H1 (cell line): ENCODE results near the gene CCDC78. TPM values are rescaled to one million over a fixed set of nuclear protein-coding genes. Genes with fewer than 3 reads are reported as not detected.

Source experiments
- CTCF ChIA-PET: fragments of 300-600 bp; sonication (Branson Sonifier 250); formaldehyde crosslinking; loops from one replicate; lab custom pipeline; 2021; ENCODE audit not compliant: partially characterized antibody; lab: Charles Lee
- POLR2A ChIA-PET: fragments of 300-600 bp; sonication (Branson Sonifier 250); formaldehyde crosslinking; loops from one replicate; lab custom pipeline; 2021; ENCODE audit warnings: inconsistent platforms; ENCODE audit not compliant: partially characterized antibody; lab: Charles Lee
- DNase-seq, 2 experiments: peaks; one replicate each; pipeline versions ENCODE4 v3.0.0 to v3.0.0-alpha.2; 2010 to 2022; ENCODE audit warnings: low spot score in 2 of 2, low read depth in 1 of 2, mixed read lengths in 1 of 2
- FAIRE-seq: peaks from 2 replicates; lab custom pipeline; 2011; peaks lifted over from hg19 to GRCh38; lab: Jason Lieb, UNC
- H2AFZ ChIP-seq: 2 replicates; pipeline ENCODE4 v1.8.1; 2012; ENCODE audit warnings: low read length, inconsistent platforms
- H2AK5ac ChIP-seq: 2 replicates; pipeline ENCODE4 v1.6.1; 2013; ENCODE audit warnings: low read depth, low read length
- H2BK120ac ChIP-seq: replicated peaks from 2 replicates; pipeline ENCODE3; 2013; ENCODE audit warnings: low read depth, low read length, inconsistent platforms
- H2BK12ac ChIP-seq: 2 replicates; pipeline ENCODE4 v1.6.1; 2013; ENCODE audit warnings: low read depth, low read length
- H2BK15ac ChIP-seq: 2 replicates; pipeline ENCODE4 v1.6.1; 2013; ENCODE audit warnings: low read length
- H2BK20ac ChIP-seq: 2 replicates; pipeline ENCODE4 v1.6.1; 2013; ENCODE audit warnings: low read length
- H2BK5ac ChIP-seq: 2 replicates; pipeline ENCODE4 v1.6.1; 2013; ENCODE audit warnings: low read depth, low read length
- H3K14ac ChIP-seq: 2 replicates; pipeline ENCODE4 v1.6.1; 2013; ENCODE audit warnings: inconsistent platforms; ENCODE audit not compliant: insufficient read length
- H3K18ac ChIP-seq: 2 replicates; pipeline ENCODE4 v1.6.1; 2013; ENCODE audit warnings: low read length; ENCODE audit errors: extremely low read depth
- H3K23ac ChIP-seq: 2 replicates; pipeline ENCODE4 v1.6.1; 2013; ENCODE audit warnings: inconsistent platforms; ENCODE audit not compliant: insufficient read length
- H3K23me2 ChIP-seq: 2 replicates; pipeline ENCODE4 v1.6.1; 2013; ENCODE audit warnings: low read depth, low read length
- H3K27ac ChIP-seq: 2 replicates; pipeline ENCODE4 v1.6.1; 2011; ENCODE audit warnings: low read depth, low read length, inconsistent platforms
- H3K27me3 ChIP-seq, 4 experiments: replicated peaks in 1 of 4; 1 replicate in 1 of 4; 2 replicates in 3 of 4; pipeline versions ENCODE4 v1.6.1 to v1.8.1; 2011 to 2013; ENCODE audit warnings: low read length in 3 of 4, mild to moderate bottlenecking in 3 of 4, inconsistent platforms in 2 of 4, mixed read lengths in 2 of 4, moderate library complexity in 1 of 4; ENCODE audit not compliant: control insufficient read depth in 3 of 4, insufficient read depth in 3 of 4; ENCODE audit errors: extremely low read depth in 1 of 4
- H3K36me3 ChIP-seq, 4 experiments: 2 replicates each; pipeline versions ENCODE4 v1.6.1 to v1.8.1; 2011 to 2013; ENCODE audit warnings: mild to moderate bottlenecking in 4 of 4, low read length in 3 of 4, moderate library complexity in 2 of 4, control low read depth in 1 of 4, inconsistent platforms in 1 of 4; ENCODE audit not compliant: insufficient read depth in 4 of 4, control insufficient read depth in 2 of 4
- H3K4ac ChIP-seq: replicated peaks from 2 replicates; pipeline ENCODE3; 2013; ENCODE audit warnings: low read length, low read depth, mixed read lengths, inconsistent platforms; ENCODE audit not compliant: insufficient read length
- H3K4me1 ChIP-seq, 4 experiments: replicated peaks in 1 of 4; 1 replicate in 1 of 4; 2 replicates in 3 of 4; pipeline versions ENCODE4 v1.6.1 to v1.8.1; 2011 to 2013; ENCODE audit warnings: low read length in 3 of 4, inconsistent platforms in 2 of 4, mixed read lengths in 1 of 4; ENCODE audit not compliant: insufficient read depth in 4 of 4, control insufficient read depth in 3 of 4
- H3K4me2 ChIP-seq, 2 experiments: 2 replicates each; pipeline versions ENCODE4 v1.6.1 to v1.8.1; 2011 to 2013; ENCODE audit warnings: low read depth in 2 of 2, low read length in 2 of 2, control low read depth in 1 of 2, inconsistent platforms in 1 of 2, mild to moderate bottlenecking in 1 of 2; ENCODE audit not compliant: insufficient read depth in 1 of 2
- H3K4me3 ChIP-seq, 4 experiments: fragments of 200-600, 300-600 bp in 1 of 4; sonication (generic), shearing (Covaris generic), sonication (Bioruptor Twin) in 1 of 4; 2 replicates each; pipeline versions ENCODE4 v1.5.1 to v1.8.1; 2011 to 2016; ENCODE audit warnings: low read length in 4 of 4, low read depth in 3 of 4, control low read depth in 2 of 4, inconsistent platforms in 2 of 4, mild to moderate bottlenecking in 2 of 4, mixed read lengths in 1 of 4, moderate library complexity in 1 of 4; ENCODE audit not compliant: insufficient read depth in 2 of 4; ENCODE audit errors: extremely low read depth in 1 of 4
- H3K56ac ChIP-seq: replicated peaks from 2 replicates; pipeline ENCODE3; 2013; ENCODE audit warnings: low read depth, mild to moderate bottlenecking, mixed read lengths, low read length, inconsistent platforms; ENCODE audit not compliant: insufficient read length
- H3K79me1 ChIP-seq: 2 replicates; pipeline ENCODE4 v1.6.1; 2013; ENCODE audit warnings: low read depth, low read length, control low read depth
- H3K79me2 ChIP-seq, 2 experiments: 2 replicates each; pipeline versions ENCODE4 v1.6.1 to v1.8.1; 2012 to 2013; ENCODE audit warnings: low read length in 2 of 2, mild to moderate bottlenecking in 2 of 2, inconsistent platforms in 1 of 2; ENCODE audit not compliant: insufficient read depth in 2 of 2, control insufficient read depth in 1 of 2
- H3K9ac ChIP-seq, 4 experiments: replicated peaks in 1 of 4; 1 replicate in 1 of 4; 2 replicates in 3 of 4; pipeline versions ENCODE4 v1.6.1 to v1.8.1; 2011 to 2013; ENCODE audit warnings: low read depth in 3 of 4, low read length in 3 of 4, control low read depth in 2 of 4, mild to moderate bottlenecking in 2 of 4, moderate library complexity in 2 of 4, inconsistent platforms in 1 of 4; ENCODE audit errors: extremely low read depth in 1 of 4
- H3K9me3 ChIP-seq, 2 experiments: 2 replicates each; pipeline versions ENCODE4 v1.6.1 to v1.8.1; 2012 to 2013; ENCODE audit warnings: mild to moderate bottlenecking in 2 of 2, moderate library complexity in 2 of 2, control low read depth in 1 of 2, inconsistent platforms in 1 of 2, low read depth in 1 of 2, low read length in 1 of 2, mixed read lengths in 1 of 2; ENCODE audit not compliant: insufficient read depth in 2 of 2
- H4K20me1 ChIP-seq, 2 experiments: replicated peaks in 1 of 2; 2 replicates each; pipeline versions ENCODE3 to v1.8.1; 2011 to 2013; ENCODE audit warnings: inconsistent platforms in 2 of 2, low read length in 2 of 2, mild to moderate bottlenecking in 1 of 2; ENCODE audit not compliant: insufficient read depth in 2 of 2, control insufficient read depth in 1 of 2
- H4K5ac ChIP-seq: 2 replicates; pipeline ENCODE4 v1.6.1; 2013; ENCODE audit warnings: low read length, low read depth, mixed read lengths, inconsistent platforms; ENCODE audit not compliant: insufficient read length
- H4K8ac ChIP-seq: 2 replicates; pipeline ENCODE4 v1.8.0; 2013; ENCODE audit warnings: mild to moderate bottlenecking, moderate library complexity, low read length, inconsistent platforms; ENCODE audit not compliant: insufficient read depth; ENCODE audit errors: extremely low read depth
- H4K91ac ChIP-seq: replicated peaks from 2 replicates; pipeline ENCODE3; 2013; ENCODE audit warnings: low read length, mixed read lengths, inconsistent platforms; ENCODE audit not compliant: insufficient read length
- SIX5 ChIP-seq: IDR thresholded peaks from 2 replicates; pipeline ENCODE4 v1.6.1; 2011; ENCODE audit warnings: mild to moderate bottlenecking, low read depth, low read length
- SUZ12 ChIP-seq: fragments of 200-600 bp; sonication (generic); IDR thresholded peaks from 2 replicates; pipeline ENCODE4 v1.6.1; 2012; ENCODE audit warnings: mild to moderate bottlenecking, inconsistent platforms, low read length, moderate library complexity, mixed read lengths
- WGBS, 2 experiments: shearing (Covaris generic) in 1 of 2; methylation state at CpG; one replicate each; pipeline versions ENCODE4 v1.1.6 to v1.1.7; 2013 to 2015; ENCODE audit warnings: low lambda C conversion rate in 2 of 2, mixed read lengths in 2 of 2, inconsistent platforms in 1 of 2, low coverage in 1 of 2, missing lambda C conversion rate in 1 of 2; ENCODE audit not compliant: insufficient replicate concordance in 2 of 2, insufficient coverage in 1 of 2, insufficient read length in 1 of 2; ENCODE audit errors: extremely low coverage in 1 of 2, missing lambda C conversion rate in 1 of 2; 5-methylcytosine and 5-hydroxymethylcytosine counted together
- polyA plus RNA-seq, 7 experiments: library from polyadenylated mRNA; depleted of rRNA in 3 of 7; stranded (reverse) in 5 of 7; unstranded in 2 of 7; fragments of >200 nt in 5 of 7; fragments of 200-250 nt in 2 of 7; gene quantifications; 1 replicate in 5 of 7; 2 replicates in 1 of 7; 4 replicates in 1 of 7; pipeline versions ENCODE4 v1.2.1 to v1.2.3, GENCODE V29; 2011 to 2013; ENCODE audit warnings: missing spikeins in 2 of 7, mixed read lengths in 2 of 7
- total RNA-seq: library from RNA; stranded (reverse); fragmentation: NEBNext Ultra II Directional; extraction: Animal tissue kit (Norgen Biotek cat#: 25700); gene quantifications from 2 replicates; pipeline ENCODE4 v1.2.1, GENCODE V29; 2021

Gene CCDC78
- total and polyA plus RNA-seq, 2 of the 8 experiments (the other 6 are each of a cell fraction or from before 2014, with no cell fraction given) = 7.1 to 8.5 TPM

DNA sequence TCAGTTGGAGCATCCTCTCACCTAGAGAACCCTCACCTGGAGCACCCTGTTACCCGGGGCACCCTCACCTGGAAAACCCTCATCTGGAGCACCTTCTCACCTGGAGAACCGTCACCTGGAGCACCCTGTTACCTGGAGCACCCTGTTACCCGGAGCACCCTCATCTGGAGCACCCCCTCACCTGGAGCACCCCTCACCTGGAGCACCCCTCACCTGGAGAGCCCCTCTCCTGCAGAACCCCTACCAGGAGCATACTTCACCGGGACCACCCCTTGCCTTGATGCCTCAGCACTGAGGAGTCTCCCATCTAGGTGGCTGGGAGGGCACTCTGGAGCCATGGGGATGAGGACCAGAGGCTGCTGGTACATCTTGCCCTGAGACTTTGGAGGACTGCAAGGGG, 17.3 kb downstream of the CCDC78 start:
- H3K4ac ChIP-seq = no peak overlapping the region
- H2BK5ac ChIP-seq = no peak overlapping the region
- H3K4me1 ChIP-seq = peaks cover 0 to 9% (median 5%) of the 10 kb centered on the region in 4 experiments; a peak in 4 of 7 replicates
- H3K23me2 ChIP-seq = peaks cover 12% of the 10 kb centered on the region; the same call in 1 of the 2 replicates
- H3K23ac ChIP-seq = no peak overlapping the region
- H3K9me3 ChIP-seq = no peaks in the 10 kb centered on the region
- no peak overlapping the region for H2BK15ac ChIP-seq
- no peak overlapping the region for H2BK12ac ChIP-seq
- no peak overlapping the region for H4K5ac ChIP-seq
- FAIRE-seq (no peak), DNase-seq (no peak)
- H2AK5ac ChIP-seq = no peak overlapping the region
- no peaks in the 10 kb centered on the region for H3K79me1 ChIP-seq
- H3K27me3 ChIP-seq = peaks cover 29 to 67% (median 52%) of the 10 kb centered on the region in 4 experiments
- peaks cover 3 to 13% of the 10 kb centered on the region in 2 experiments for H4K20me1 ChIP-seq
- WGBS, 2 experiments = 62% methylated on average over 3 of the region's 4 CpGs; no CpG with 5 or more reads in 1 of the 2 experiments
- H2BK20ac ChIP-seq = no peak overlapping the region
- no peak overlapping the region for H3K4me2 ChIP-seq
- no peaks in the 10 kb centered on the region for H3K36me3 ChIP-seq
- POLR2A ChIA-PET = interaction anchor here (0.6 to 20.9 kb wide), 3 partner anchors 13 to 76 kb away, joined by 3 to 353 read pairs (median 3); partner anchors contain the start of genes ANTKMT, CCDC78 and HAGHL
- H3K27ac ChIP-seq = no peak overlapping the region
- H3K79me2 ChIP-seq = no peaks in the 10 kb centered on the region
- CTCF ChIA-PET = interaction anchor here (1.0 to 33.4 kb wide), 5 partner anchors 27 to 349 kb away, joined by 3 to 977 read pairs (median 10); partner anchors contain the start of genes ANTKMT, CCDC78, CHTF18 and CIAO3
- H4K8ac ChIP-seq = no peak overlapping the region
- no peak overlapping the region for H3K18ac ChIP-seq
- no peak overlapping the region for H2BK120ac ChIP-seq
- no peak overlapping the region for H4K91ac ChIP-seq
- H2AFZ ChIP-seq = no peak overlapping the region
- H3K9ac ChIP-seq = no peak overlapping the region
- H3K14ac ChIP-seq = no peak overlapping the region
- no peak overlapping the region for H3K4me3 ChIP-seq
- no peak overlapping the region for H3K56ac ChIP-seq
- TF ChIP-seq SUZ12 (no peak), SIX5 (no peak)
